ENCODE data around the gene CAPRIN1. TPM values are rescaled to one million over a fixed set of nuclear protein-coding genes. Genes with fewer than 3 reads are reported as not detected.
A peak's percentile ranks its signal among the peaks of the same experiment; 100 is the strongest.
"Not testable (repeated sequence)": the region's sequence is repeated elsewhere in the genome, so short reads cannot be mapped to it uniquely, and the experiment has no call there.

Gene CAPRIN1
- total RNA-seq, 1 experiment from 2014 or later: 166 TPM

DNA sequence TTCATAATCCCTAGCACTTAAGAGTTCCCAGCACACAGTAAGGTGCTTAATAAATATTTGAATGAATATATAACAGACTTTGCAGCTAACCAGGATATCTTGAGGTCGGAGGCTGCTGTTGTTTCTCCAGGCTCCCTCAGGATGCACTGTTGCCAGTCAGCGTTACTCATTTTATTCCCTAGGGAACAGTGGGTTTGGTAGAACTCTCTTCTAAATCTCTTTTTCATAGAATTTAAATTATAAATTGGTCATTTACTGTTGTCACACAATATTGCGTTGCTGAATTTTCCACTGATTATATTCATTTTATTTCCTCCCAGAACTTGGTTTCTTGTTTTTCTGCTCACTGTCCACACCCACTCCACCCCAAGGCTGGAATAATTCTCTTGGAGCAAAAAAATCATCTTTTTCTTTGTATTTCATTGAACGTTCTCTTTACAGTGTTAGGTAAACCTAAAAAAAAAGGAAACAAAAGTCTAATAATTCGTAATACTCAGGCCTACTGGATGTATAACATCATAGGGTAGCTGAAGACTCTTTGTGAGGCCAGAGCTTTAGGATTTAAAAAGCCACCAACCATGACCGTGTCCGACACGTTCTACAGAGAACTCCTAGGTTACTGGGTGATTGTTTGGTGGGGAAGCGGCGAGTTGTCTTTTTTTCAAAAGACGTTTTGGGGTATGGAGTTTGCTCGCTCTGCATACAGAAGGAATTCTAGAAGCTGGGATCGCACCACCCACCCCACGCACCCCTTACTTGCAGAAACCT lies 766 bp upstream of the CAPRIN1 start:
- DNase-seq (ENCODE audit: low read depth): no peak

DNA sequence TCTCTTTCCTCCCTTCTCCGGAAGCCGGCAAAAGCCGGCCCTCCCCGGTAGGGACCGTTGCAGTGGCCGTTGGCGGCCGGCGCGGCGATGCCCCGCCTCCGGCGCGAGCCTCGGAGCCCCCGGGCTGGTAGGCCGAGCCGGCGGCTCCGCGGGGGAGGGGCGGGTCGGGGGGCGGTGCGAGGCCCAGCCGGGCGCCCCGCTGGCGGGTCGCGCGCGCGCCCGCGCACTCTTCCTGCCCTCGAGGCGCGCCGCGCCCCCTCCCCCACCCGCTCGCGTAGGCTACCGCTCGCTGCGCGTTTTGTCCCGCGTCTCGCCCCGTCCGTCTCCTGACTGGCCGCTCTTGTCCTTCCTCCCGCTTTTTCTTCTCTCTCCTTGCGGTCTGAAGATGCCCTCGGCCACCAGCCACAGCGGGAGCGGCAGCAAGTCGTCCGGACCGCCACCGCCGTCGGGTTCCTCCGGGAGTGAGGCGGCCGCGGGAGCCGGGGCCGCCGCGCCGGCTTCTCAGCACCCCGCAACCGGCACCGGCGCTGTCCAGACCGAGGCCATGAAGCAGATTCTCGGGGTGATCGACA lies 591 bp downstream of the CAPRIN1 start:
- DNase-seq (ENCODE audit: low read depth): peak; percentile 94

DNA sequence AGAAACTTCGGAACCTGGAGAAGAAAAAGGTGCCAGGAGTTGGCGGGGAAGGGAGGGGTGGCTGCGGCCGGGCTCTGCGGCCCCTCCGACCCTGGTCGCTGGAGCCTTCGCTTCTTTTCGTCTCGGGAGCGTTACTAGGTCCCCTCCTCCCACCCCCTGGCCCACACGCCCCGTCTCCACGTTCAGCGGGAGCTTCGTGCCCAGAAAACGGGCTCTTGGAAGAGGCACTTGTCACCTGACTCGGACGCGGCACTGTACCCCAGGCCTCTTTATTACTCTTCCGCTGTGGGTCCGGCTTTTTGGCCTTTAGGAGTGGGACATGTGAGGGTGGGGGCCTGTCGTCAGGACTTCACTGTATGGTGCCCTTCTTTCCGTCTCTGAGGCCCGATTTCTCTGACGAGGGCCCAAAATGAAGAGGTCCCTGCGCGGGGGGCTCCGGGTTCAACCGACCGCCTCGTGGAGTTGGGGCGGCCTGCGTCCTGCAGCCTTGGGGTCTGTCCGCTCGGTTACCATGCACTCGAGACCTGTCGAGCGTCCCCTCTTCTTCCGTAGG lies 1.2 kb downstream of the CAPRIN1 start:
- peak; percentile 26 for DNase-seq (ENCODE audit: low read depth)

DNA sequence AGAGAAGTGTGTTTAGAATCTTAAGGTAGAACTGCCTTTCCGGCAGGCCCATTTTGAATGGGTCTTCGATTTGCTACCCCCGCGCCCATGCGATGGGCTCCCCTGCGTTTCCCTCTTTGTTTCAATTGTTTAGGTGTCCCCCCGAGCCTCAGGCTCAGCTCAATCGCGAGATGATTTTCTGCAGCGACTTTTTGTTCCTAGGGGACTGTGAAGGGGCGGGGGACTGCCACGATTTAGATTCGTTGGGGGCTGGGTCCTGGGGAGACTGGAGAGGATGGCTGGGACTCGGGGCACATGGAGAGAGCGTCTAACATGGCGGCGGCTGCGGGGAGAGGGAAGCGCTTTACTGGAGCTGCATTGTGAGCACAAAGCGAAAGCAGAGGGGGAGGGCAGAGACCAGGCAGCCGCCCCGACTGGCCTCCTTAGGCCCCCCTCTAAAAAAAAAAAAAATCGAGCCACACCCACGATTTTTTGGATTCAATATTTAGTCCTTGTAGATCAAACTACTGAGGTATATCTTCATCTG lies 1.7 kb downstream of the CAPRIN1 start:
- peak; percentile 88 for DNase-seq (ENCODE audit: low read depth)

DNA sequence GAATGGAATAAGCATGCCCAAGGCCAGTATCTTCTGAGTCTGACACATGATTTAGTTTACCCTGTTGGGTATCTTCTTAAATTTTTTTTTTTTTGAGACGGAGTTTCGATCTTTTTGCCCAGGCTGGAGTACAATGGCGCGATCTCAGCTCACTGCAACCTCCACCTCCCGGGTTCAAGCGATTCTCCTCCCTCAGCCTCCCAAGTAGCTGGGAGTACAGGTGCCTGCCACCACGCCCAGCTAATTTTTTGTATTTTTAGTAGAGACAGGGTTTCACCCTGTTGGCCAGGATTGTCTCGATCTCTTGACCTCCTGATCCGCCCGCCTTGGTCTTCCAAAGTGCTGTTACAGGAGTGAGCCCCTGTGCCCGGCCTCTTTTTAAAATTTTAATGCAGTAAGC lies 2.8 kb downstream of the CAPRIN1 start:
- not testable (repeated sequence) for DNase-seq (ENCODE audit: low read depth)

DNA sequence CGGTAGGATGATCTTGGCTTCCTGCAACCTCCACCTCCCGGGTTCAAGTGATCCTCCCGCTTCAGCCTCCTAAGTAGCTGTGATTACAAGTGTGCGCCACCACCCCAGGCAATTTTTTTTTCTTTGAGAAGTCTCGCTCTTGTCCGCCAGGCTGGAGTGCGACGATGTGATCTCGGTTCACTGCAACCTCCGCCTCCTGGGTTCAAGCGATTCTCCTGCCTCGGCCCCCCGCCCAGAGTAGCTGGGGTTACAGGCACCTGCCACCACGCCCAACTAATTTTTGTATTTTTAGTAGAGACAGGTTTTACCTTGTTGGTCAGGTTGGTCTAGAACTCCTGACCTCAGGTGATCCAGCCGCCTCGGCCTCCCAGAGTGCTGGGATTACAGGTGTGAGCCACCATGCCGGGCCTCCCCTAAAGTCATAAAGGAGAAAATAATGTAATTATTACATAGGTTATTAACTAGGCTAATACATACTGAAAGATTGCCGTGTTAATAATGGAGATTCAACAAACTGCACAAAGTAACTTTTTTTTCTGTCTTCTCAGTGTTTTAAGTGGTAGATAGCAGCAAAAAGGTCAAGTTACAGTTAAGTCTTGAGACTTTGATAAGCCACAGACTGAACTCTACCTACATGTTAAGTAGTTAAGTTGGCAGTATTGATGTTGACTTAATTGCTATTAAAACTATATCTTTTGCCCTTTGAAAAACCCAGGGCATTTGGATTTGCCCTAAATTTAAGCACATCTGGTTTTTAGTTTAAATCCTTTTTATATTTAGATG lies 3.9 kb downstream of the CAPRIN1 start:
- DNase-seq (ENCODE audit: low read depth): no peak

DNA sequence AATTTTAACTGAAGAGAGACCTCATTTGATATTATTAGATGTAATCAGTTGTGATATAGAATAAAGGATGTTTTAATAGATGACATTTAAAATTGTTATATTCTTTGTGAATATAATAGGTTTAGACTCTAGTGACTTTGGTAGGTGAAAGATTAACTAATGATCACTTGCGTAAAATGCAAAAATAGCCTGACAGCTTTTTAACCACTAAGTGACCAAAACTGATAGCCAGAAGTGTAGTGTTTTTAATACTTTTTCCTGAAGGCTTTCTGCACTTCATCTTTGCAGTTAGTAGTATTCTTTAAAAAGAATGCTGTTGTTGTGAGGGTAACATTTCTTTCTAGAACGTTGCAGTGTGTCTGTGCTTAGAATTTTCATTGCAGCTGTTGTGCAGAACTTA lies 5.1 kb downstream of the CAPRIN1 start:
- no peak for DNase-seq (ENCODE audit: low read depth)

DNA sequence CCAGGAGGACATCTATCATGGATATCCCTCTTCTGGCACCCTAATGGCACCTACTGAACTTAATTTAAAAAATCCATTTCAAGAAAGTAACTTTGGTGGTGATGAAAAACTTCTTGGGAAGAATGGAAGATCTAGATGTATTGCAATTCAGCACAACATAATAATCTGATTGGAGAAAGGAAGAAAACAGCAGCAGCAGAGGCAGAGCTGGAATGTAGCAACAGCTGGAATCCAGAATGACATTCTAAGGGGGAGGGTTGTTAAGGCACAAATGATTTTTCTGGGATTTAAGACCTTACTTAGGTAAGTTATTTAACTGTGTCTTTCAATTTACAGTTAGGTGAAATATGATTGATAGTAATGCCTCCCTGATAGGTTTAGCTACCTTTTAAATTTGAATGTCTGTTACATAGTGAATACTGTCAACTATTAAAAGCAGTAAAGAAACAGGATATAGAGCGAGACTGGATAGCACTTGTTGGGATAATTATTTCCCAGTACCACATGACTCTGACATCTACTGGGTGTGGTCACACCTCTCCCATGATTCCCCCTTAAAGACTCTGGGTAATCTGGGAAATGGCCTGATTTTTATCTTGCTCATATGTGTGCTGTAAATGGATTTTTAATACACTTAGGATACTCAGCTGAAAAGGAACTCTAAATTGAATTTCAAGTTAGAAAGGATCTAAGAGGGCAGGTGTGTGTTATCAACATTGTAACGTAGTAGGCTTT lies 11.7 kb downstream of the CAPRIN1 start:
- DNase-seq (ENCODE audit: low read depth): no peak

DNA sequence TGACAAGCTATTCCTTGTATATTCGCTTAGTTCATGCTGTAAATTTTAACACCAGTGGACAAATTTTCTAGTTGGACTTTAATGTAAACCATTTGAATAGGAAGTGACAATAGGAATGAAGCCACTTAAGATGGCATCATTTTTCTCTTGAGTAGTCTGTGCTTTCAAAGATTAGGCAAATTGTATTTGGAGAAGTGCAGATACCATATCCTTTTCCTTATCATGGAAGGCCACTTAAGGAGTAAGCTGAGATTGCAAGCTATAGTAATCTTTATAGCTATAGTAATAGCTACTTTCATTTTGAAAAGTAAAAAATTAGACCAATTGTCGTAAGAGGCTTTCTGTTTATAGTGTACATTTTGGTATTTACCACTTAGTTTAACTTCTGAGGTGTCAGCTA lies 12.8 kb downstream of the CAPRIN1 start:
- DNase-seq (ENCODE audit: low read depth): no peak

DNA sequence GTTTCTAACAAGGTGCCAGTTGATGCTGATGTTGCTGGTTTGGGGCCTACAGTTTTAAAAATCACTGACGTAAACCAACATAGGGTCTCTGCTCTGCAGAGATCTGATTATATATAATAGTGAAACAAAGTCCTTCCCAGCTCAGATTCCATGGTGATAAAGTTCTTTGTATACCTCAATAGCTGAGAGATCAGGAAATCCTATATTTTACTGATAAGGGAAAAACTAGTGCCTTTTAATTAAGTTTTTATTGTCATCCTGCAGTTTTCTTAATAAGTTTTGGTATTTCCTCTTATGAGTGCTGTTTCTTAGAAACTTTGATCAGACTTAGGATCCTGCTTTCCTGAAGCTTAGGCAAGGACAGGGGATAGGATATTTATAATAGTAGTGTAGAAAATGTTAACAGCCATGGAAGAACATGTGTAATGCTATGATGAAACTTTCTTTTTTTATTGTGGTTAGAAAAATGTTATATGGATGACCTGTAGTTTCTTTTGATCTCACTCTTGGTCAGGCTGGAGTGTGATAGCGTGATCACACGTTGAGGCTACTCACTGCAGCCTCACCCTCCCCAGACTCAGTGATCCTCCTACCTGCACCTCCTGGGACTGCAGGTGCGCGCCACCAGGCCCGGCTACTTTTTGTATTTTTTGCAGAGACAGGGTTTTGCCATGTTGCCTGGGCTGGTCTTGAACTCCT lies 14.1 kb downstream of the CAPRIN1 start:
- DNase-seq (ENCODE audit: low read depth): no peak

DNA sequence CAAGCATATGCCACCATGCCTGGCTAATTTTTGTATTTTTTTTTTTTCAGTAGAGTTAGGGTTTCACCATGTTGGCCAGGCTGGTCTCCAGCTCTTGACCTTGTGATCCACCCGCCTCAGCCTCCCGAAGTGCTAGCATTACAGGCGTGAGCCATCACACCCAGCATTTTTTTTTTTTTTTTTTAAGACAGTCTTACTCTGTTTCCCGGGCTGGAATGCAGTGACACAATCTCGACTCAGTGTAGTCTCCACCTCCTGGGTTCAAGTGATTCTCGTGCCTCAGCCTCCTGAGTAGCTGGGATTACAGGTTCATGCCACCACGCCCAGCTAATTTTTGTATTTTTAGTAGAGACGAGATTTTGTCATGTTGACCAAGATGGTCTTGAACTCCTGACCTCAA lies 15.2 kb downstream of the CAPRIN1 start:
- DNase-seq (ENCODE audit: low read depth): not testable (repeated sequence)

DNA sequence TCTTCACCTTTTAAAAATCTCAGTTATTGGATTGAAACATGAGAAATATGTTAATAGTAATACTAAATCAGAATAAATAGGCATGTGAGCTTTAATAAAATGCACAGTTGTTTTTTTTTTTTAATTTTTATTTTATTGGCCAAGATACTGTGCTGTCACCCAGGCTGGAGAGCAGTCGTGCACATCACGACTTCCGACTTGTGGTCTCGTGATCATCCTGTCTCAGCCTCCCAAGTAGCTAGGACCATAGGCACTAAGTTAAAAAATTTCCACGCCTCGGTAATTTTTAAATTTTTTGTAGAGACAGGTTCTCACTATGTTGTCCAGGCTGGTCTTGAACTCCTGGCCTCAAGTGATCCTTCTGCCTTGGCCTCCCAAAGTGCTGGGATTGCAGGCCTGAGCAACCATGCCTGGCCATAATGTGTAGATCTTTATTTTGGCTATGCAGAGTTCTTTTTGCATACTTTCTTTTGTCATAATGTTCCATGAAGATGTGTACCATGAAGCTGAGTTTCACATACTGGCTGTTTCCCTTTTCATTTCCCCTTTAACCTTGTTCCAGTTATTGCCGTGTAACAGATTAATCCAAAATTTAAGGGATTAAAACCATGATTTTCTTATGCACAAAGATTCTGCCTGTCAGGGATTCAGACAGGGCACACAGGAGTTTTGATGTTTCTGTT lies 16.0 kb downstream of the CAPRIN1 start:
- DNase-seq (ENCODE audit: low read depth): no peak

DNA sequence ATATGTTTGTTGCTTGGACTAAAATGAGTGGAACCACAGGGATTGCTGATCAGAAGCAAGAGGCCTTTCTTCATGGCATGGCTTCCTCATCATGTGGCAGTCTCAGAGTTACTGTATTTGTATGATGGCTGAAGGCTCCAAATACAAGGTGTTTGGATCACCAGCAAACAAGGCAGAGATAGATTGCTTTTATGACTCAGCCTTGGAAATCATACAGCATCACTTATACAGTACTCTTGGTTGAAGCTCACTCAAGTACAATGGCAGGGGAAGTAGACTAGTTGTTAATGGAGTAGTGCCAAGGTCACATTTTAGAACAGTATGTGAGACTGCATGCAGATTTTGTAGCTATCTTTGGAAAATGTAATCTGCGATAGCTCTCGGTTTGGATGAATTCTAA lies 16.6 kb downstream of the CAPRIN1 start:
- DNase-seq (ENCODE audit: low read depth): no peak

DNA sequence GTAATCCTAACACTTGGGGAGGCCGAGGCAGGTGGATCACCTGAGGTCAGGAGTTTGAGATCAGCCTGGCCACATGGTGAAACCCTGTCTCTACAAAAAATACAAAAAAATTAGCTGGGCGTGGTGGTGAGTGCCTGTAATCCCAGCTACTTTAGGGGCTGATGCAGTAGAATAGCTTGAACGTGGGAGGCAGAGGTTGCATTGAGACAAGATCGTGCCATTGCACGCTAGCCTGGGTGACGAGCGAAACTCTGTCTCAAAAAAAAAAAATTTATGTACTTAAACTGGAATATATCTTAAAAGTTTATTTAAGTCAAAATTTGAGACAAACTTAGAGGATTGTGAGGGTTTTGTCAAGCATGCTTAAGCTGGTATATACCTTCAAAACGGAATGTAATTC lies 19.8 kb downstream of the CAPRIN1 start:
- DNase-seq (ENCODE audit: low read depth): not testable (repeated sequence)

DNA sequence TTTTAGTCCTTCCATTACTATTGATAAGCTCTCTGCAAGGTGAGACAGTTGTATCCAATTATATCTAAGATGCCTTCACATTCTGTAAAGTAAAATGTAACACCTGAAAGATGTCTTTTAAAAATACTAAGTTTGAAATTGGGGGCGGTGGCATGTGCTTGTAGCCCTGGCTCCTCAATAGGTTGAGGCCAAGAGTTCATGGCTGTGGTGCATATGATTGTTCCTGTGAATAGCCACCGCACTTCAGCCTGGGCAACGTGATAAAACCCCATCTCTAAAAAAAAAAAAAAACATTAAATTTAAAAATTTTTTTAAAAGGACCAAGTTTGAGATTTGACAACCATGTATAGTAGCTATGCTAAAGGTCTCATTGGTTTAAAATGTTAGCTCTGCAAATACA lies 20.5 kb downstream of the CAPRIN1 start:
- no peak for DNase-seq (ENCODE audit: low read depth)

DNA sequence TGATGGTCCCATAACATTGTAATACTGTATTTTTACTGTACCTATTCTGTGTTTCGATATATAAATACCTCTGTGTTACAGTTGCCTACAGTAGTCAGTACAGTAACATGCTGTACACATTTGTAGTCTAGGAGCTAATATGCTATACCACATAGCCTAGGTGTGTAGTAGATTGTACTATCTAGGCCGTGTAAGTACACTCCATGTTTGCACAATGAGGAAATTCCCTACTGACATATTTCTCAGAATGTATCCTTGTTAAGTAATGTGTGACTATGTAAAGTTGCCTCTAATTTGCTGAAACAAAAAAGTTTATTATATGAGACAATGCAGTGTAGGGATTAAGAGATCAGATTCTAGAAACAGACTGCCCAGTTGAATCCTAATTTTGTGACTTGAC lies 21.3 kb downstream of the CAPRIN1 start:
- DNase-seq (ENCODE audit: low read depth): no peak

DNA sequence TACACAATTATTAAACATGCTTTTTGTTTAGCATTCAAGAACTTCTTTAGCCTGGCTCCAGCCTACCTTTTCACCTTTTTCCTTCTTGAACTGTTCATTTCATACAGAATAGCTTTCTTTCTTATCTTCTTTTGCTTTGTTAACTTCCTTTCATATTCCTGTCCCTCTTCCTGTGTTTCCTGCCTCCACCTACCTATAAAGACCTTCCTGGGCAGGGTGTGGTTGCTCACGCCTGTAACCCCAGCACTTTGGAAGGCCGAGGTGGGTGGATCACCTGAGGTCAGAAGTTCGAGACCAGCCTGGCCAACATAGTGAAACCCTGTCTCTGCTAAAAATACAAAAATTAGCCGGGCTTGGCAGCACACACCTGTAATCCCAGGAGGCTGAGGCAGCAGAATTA lies 22.9 kb downstream of the CAPRIN1 start:
- DNase-seq (ENCODE audit: low read depth): no peak

DNA sequence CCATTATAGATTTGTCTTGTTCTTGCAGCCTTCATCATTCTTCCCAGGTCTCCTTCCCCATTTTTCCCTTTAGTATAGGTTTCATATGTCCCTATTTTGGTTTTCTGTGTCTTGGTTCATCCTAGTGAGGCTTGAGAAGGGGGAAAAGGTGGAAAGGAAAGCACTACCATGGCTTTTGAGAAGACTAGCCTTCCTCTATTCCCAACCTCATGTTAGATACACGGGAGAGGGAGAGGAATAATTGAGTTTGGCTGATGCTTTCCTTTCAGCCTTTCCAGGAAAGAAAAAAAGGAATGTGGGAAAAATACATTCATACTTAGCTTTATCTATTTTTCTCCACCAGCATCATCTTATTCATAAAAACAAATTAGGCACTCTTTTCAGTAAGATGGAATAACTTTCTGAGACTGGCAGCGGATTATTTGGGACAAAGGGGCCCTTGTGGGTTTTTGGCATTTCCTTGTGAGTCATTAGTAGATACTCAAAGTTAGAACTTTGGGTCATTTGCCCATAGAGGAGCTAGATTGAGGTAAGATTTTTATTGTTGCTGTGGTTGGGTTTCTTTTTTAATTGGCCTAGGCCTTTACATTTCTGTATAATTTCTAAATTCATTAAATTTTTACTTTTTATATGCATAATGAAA lies 23.8 kb downstream of the CAPRIN1 start:
- peak; percentile 64 for DNase-seq (ENCODE audit: low read depth)

DNA sequence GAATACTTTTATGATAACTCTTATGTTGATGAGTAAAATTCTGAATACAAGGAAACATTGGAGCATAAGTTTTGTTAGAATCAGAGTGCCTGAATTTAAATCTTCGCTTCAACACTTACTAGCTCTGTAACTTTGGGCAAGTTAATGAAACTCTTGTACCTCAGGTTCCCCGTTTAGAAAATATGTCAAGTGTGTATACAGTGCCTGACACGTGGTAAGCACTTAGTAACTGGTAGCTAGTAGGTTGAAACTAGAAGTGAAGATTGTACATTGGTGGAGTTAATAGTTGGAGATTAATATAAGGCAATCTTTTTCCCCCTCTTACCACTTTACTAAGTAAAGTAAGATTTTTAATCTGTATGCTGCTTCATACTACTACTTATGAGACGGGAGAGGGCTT lies 29.1 kb downstream of the CAPRIN1 start:
- DNase-seq (ENCODE audit: low read depth): no peak

DNA sequence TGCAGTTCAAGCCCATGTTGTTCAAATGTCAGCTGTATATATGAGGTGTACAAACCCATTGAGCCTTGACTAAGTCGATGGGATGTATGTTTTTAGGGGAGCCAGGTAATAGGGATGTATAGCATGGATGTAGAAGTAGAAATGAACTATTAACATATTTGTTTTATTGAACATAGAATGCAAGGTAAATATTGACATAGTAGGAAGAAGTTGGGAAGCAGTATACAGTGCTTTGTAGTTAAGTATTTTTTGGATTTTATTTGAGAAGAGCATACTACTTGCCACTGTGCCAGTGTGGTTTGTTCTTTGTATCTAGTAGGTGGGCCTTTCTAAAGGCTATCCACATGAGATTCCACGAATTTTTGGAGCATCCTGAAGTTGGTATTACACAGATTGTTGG lies 33.1 kb downstream of the CAPRIN1 start:
- no peak for DNase-seq (ENCODE audit: low read depth)

All from Daoy (cell line).